ENCODE data around the gene SLC37A2. TPM values are rescaled to one million over a fixed set of nuclear protein-coding genes. Genes with fewer than 3 reads are reported as not detected.

The SLC37A2 gene
- polyA plus RNA-seq, 1 of the 3 experiments (the other 2 are of a cell fraction): 0.44 TPM

GRCh38 chr11:125049164-125049792, 13.8 kb upstream of the SLC37A2 start (continued):
- TF ChIP-seq ZBTB33 (IDR thresholded peaks at IDR 0.05; ENCODE audit: borderline replicate concordance, low read depth) (no peak), IRF3 (IDR thresholded peaks at IDR 0.05; ENCODE audit: low read depth, low read length) (no peak), TEAD4 (IDR thresholded peaks at IDR 0.05; ENCODE audit: borderline replicate concordance, insufficient read depth) (no peak), GABPA (IDR thresholded peaks at IDR 0.05; ENCODE audit: low read depth) (no peak), TAF1 (IDR thresholded peaks at IDR 0.05; ENCODE audit: borderline replicate concordance, low read depth, low read length) (no peak), ELF1 (IDR thresholded peaks at IDR 0.05) (no peak), SIN3A (IDR thresholded peaks at IDR 0.05; ENCODE audit: borderline replicate concordance, low read depth, low read length) (no peak), RFX5 (IDR thresholded peaks at IDR 0.05; ENCODE audit: low read length) (no peak), FOXJ3 (CRISPR knock-in tag; IDR thresholded peaks at IDR 0.05) (no peak)

- no peaks in the 10 kb centered on the region for H3K79me2 ChIP-seq (ENCODE audit: insufficient read depth)
- ChIA-PET CTCF (interaction anchor here (1.3 to 1.5 kb wide), 2 partner anchors 39 to 377 kb away, joined by 3 read pairs; no protein-coding TSS in a partner anchor), POLR2A (no interaction called here)
- no peaks in the 10 kb centered on the region for H3F3A ChIP-seq (replicated peaks; ENCODE audit: insufficient read depth)
- H4K20me1 ChIP-seq (ENCODE audit: insufficient read depth): no peaks in the 10 kb centered on the region
- H3K36me3 ChIP-seq (replicated peaks in 1 of 2; ENCODE audit: control insufficient read depth in 1 of 2, insufficient read depth in 2 of 2, low read length in 1 of 2): no peaks in the 10 kb centered on the region
- H3K4me3 ChIP-seq (ENCODE audit: low read depth in 2 of 2, low read length in 1 of 2): no peak overlapping the region
- H3K9ac ChIP-seq: no peak overlapping the region
- H3K4me2 ChIP-seq: no peak overlapping the region
- no peak overlapping the region for H2AFZ ChIP-seq (ENCODE audit: low read depth)
- no peaks in the 10 kb centered on the region for H3K27me3 ChIP-seq (ENCODE audit: insufficient read depth)
- no peaks in the 10 kb centered on the region for H3K9me2 ChIP-seq
- no peak overlapping the region for H3K27ac ChIP-seq (ENCODE audit: low read depth in 2 of 2, low read length in 1 of 2)
- no peaks in the 10 kb centered on the region for H3K9me3 ChIP-seq
- TF ChIP-seq FOSL2 (IDR thresholded peaks at IDR 0.05; ENCODE audit: borderline replicate concordance, low read depth): no peak
- no peak for TF ChIP-seq IRF3 (IDR thresholded peaks at IDR 0.05; ENCODE audit: low read depth, low read length)
- TF ChIP-seq EZH2phosphoT487 (IDR thresholded peaks at IDR 0.05; ENCODE audit: borderline replicate concordance, low read depth): no peak
- no peak for TF ChIP-seq RXRA (IDR thresholded peaks at IDR 0.05; ENCODE audit: borderline replicate concordance, low read depth)
- no peak for TF ChIP-seq TEAD4 (IDR thresholded peaks at IDR 0.05; ENCODE audit: borderline replicate concordance, insufficient read depth)
- no peak for TF ChIP-seq MEF2A (IDR thresholded peaks at IDR 0.05; ENCODE audit: borderline replicate concordance, low read depth)
- TF ChIP-seq RFX5 (IDR thresholded peaks at IDR 0.05; ENCODE audit: low read length): no peak
- no peak for TF ChIP-seq CHD2 (IDR thresholded peaks at IDR 0.05; ENCODE audit: low read length, partially characterized antibody)
- TF ChIP-seq GATA2 (CRISPR knock-in tag; IDR thresholded peaks at IDR 0.05): no peak
- TF ChIP-seq SIN3A (IDR thresholded peaks at IDR 0.05; ENCODE audit: borderline replicate concordance, low read depth, low read length): no peak
- no peak for TF ChIP-seq USF2 (IDR thresholded peaks at IDR 0.05; ENCODE audit: borderline replicate concordance, low read depth, low read length)
- TF ChIP-seq PBX3 (IDR thresholded peaks at IDR 0.05): no peak
- no peak for TF ChIP-seq ELF1 (IDR thresholded peaks at IDR 0.05)
- no peak for TF ChIP-seq GABPA (IDR thresholded peaks at IDR 0.05; ENCODE audit: low read depth)
- TF ChIP-seq POLR2AphosphoS5 (IDR thresholded peaks at IDR 0.05; ENCODE audit: low read depth, low read length): no peak
- no peak for TF ChIP-seq YY1 (IDR thresholded peaks at IDR 0.05; ENCODE audit: low read depth)
- TF ChIP-seq NFIC (IDR thresholded peaks at IDR 0.05; ENCODE audit: borderline replicate concordance): no peak
- TF ChIP-seq ZBTB33 (IDR thresholded peaks at IDR 0.05; ENCODE audit: borderline replicate concordance, low read depth): no peak
- DNase-seq: no peak
- H3K4me1 ChIP-seq (ENCODE audit: control insufficient read depth in 1 of 2, insufficient read depth in 2 of 2, low read depth in 1 of 2, low read length in 1 of 2): no peaks in the 10 kb centered on the region
These were observed 11.1 kb upstream of the SLC37A2 start for GRCh38 chr11:125052047-125052446.

Data from SK-N-SH (cell line).